Left ventricle myocardium superior (tissue), 1 donor: ENCODE results near the gene NCR1. TPM values are rescaled to one million over a fixed set of nuclear protein-coding genes. Genes with fewer than 3 reads are reported as not detected.
A peak's percentile ranks its signal among the peaks of the same experiment; 100 is the strongest.
"Not testable (repeated sequence)": the region's sequence is repeated elsewhere in the genome, so short reads cannot be mapped to it uniquely, and the experiment has no call there.

Experiments used
- ATAC-seq: fragments of 200-7000 bp; cut with Tn5 transposase; one replicate; pipeline ENCODE4 v1.9.1; 2020; ENCODE audit warnings: mild to moderate bottlenecking, moderate library complexity
- DNase-seq: peaks from one replicate; pipeline ENCODE4 v3.0.0-alpha.2; 2020
- intact Hi-C: fragments of 100-400 bp; cut with micrococcal nuclease; formaldehyde crosslinking; loops from one replicate; pipeline ENCODE4 v1.11.0; 2022
- long read RNA-seq: library from polyadenylated mRNA; unstranded; transcript quantifications from one replicate; pipeline ENCODE4 v2.0.0, GENCODE V29; 2021
- total RNA-seq: library from RNA; stranded (reverse); fragmentation: NEBNext Ultra II Directional; extraction: Animal tissue kit (Norgen Biotek cat#: 25700); gene quantifications from one replicate; pipeline ENCODE4 v1.2.1, GENCODE V29; 2021
- donor health status: DM: no; HTN: yes; CAD: no; lungs with severe emphysema.

NCR1 gene
- total RNA-seq, result 0.27 TPM
- long read RNA-seq, result 0 reads

GRCh38 chr19:54905803-54906511, at the start of gene NCR1:
Gene NCR1 (plus strand): TSS chr19:54906148. CDS start chr19:54906188, 40 bp downstream.
- ATAC-seq, result no peak
- no peak for DNase-seq
- intact Hi-C loops, result no loop called here

GRCh38 chr19:54858476-54858875, 47.5 kb upstream of the NCR1 start:
- ATAC-seq, intact Hi-C loops, DNase-seq: not testable (repeated sequence)

GRCh38 chr19:54859421-54859820, 46.5 kb upstream of the NCR1 start:
- DNase-seq, ATAC-seq, intact Hi-C loops: not testable (repeated sequence)

- DNase-seq, ATAC-seq, intact Hi-C loops: not testable (repeated sequence)
Measured at GRCh38 chr19:54863459-54863858, 42.5 kb upstream of the NCR1 start.

- ATAC-seq (no peak), DNase-seq (no peak)
- intact Hi-C loops, result no loop called here
Measured at GRCh38 chr19:54871696-54872095, 34.3 kb upstream of the NCR1 start.

GRCh38 chr19:54873990-54874389, 32.0 kb upstream of the NCR1 start, which contains the start of gene FCAR:
Gene FCAR (plus strand): TSS chr19:54874235. CDS start chr19:54874290, 55 bp downstream.
- intact Hi-C loops, result no loop called here
- DNase-seq, result no peak
- no peak for ATAC-seq

GRCh38 chr19:54875506-54875905, 30.4 kb upstream of the NCR1 start:
- intact Hi-C loops, result no loop called here
- ATAC-seq (peak; percentile 18), DNase-seq (no peak)

- DNase-seq, result no peak
- intact Hi-C loops, result no loop called here
- ATAC-seq, result no peak
Measured at GRCh38 chr19:54877471-54877870, 28.5 kb upstream of the NCR1 start.

- intact Hi-C loops, result no loop called here
- no peak for ATAC-seq
- no peak for DNase-seq
Measured at GRCh38 chr19:54881884-54882283, 24.1 kb upstream of the NCR1 start.

GRCh38 chr19:54882758-54883157, 23.2 kb upstream of the NCR1 start:
- intact Hi-C loops, result no loop called here
- ATAC-seq (no peak), DNase-seq (no peak)

- ATAC-seq (no peak), DNase-seq (no peak)
- intact Hi-C loops, result no loop called here
Measured at GRCh38 chr19:54883228-54883627, 22.7 kb upstream of the NCR1 start.

- ATAC-seq (no peak), DNase-seq (no peak)
- intact Hi-C loops, result no loop called here
Measured at GRCh38 chr19:54888239-54888638, 17.7 kb upstream of the NCR1 start.

GRCh38 chr19:54889566-54889965, 16.4 kb upstream of the NCR1 start:
- DNase-seq (no peak), ATAC-seq (no peak)
- intact Hi-C loops, result no loop called here

- DNase-seq (no peak), ATAC-seq (no peak)
- intact Hi-C loops, result no loop called here
Measured at GRCh38 chr19:54893406-54893805, 12.5 kb upstream of the NCR1 start.

GRCh38 chr19:54894106-54894505, 11.8 kb upstream of the NCR1 start:
- intact Hi-C loops, result not testable (repeated sequence)

GRCh38 chr19:54896036-54896435, 9.9 kb upstream of the NCR1 start:
- DNase-seq (no peak), ATAC-seq (no peak)
- intact Hi-C loops, result no loop called here

More at GRCh38 chr19:54894106-54894505, 11.8 kb upstream of the NCR1 start:
- ATAC-seq, DNase-seq: not testable (repeated sequence)

- intact Hi-C loops, ATAC-seq, DNase-seq: not testable (repeated sequence)
Measured at GRCh38 chr19:54898685-54899084, 7.3 kb upstream of the NCR1 start.

- DNase-seq, ATAC-seq, intact Hi-C loops: not testable (repeated sequence)
Measured at GRCh38 chr19:54899646-54900045, 6.3 kb upstream of the NCR1 start.

- intact Hi-C loops, ATAC-seq: not testable (repeated sequence)
- peak; percentile 36 for DNase-seq
Measured at GRCh38 chr19:54901153-54901552, 4.8 kb upstream of the NCR1 start.

GRCh38 chr19:54902061-54902460, 3.9 kb upstream of the NCR1 start:
- intact Hi-C loops, result no loop called here
- DNase-seq, result no peak
- no peak for ATAC-seq

- DNase-seq, result no peak
- intact Hi-C loops, result no loop called here
- ATAC-seq, result no peak
Measured at GRCh38 chr19:54903303-54903702, 2.6 kb upstream of the NCR1 start.
